PC-9 (cell line): ENCODE results near the gene SH3PXD2A. TPM values are rescaled to one million over a fixed set of nuclear protein-coding genes. Genes with fewer than 3 reads are reported as not detected.
A peak's percentile ranks its signal among the peaks of the same experiment; 100 is the strongest.

Experiments used
- BruUV-seq: library from RNA; stranded (reverse); fragments of 400-500 nt; replicated peaks from 2 replicates; lab custom pipeline; 2021; lab: Mats Ljungman, UMichigan
- CTCF ChIA-PET: fragments of 300-600 bp; sonication (Branson Sonifier 250); formaldehyde crosslinking; loops from one replicate; lab custom pipeline; 2022; ENCODE audit warnings: antibody characterized with exemption; lab: Charles Lee
- POLR2A ChIA-PET: fragments of 300-600 bp; sonication (Branson Sonifier 250); formaldehyde crosslinking; loops from one replicate; lab custom pipeline; 2022; ENCODE audit warnings: antibody characterized with exemption; ENCODE audit not compliant: unreplicated experiment; lab: Charles Lee
- DNase-seq, 2 experiments: peaks; one replicate each; pipeline versions ENCODE4 v3.0.0 to v3.0.0-alpha.2; 2015 to 2022; ENCODE audit warnings: mixed read lengths in 1 of 2
- H2AFZ ChIP-seq: fragments of 200-600 bp; sonication (generic); 2 replicates; pipeline ENCODE4 v1.8.1; 2017; ENCODE audit warnings: antibody characterized with exemption
- H3F3A ChIP-seq: fragments of 200-600 bp; sonication (generic); 2 replicates; pipeline ENCODE4 v1.8.1; 2017; ENCODE audit warnings: antibody characterized with exemption, mild to moderate bottlenecking, low read depth; ENCODE audit not compliant: insufficient read depth
- H3K27ac ChIP-seq: fragments of 200-600 bp; sonication (generic); 2 replicates; pipeline ENCODE4 v1.6.1; 2016; ENCODE audit warnings: mixed run types
- H3K27me3 ChIP-seq: fragments of 200-600 bp; sonication (generic); 2 replicates; pipeline ENCODE4 v1.6.1; 2016; ENCODE audit warnings: low read depth, mixed run types; ENCODE audit not compliant: insufficient read depth
- H3K36me3 ChIP-seq: fragments of 200-600 bp; sonication (generic); 2 replicates; pipeline ENCODE4 v1.6.1; 2016; ENCODE audit warnings: low read depth, mixed run types
- H3K4me1 ChIP-seq: fragments of 200-600 bp; sonication (generic); replicated peaks from 2 replicates; pipeline ENCODE4 v1.6.1; 2016; ENCODE audit warnings: mixed run types; ENCODE audit not compliant: insufficient read depth
- H3K4me2 ChIP-seq: fragments of 200-600 bp; sonication (generic); 2 replicates; pipeline ENCODE4 v1.6.1; 2017; ENCODE audit warnings: mixed run types
- H3K4me3 ChIP-seq: fragments of 200-600 bp; sonication (generic); 2 replicates; pipeline ENCODE4 v1.6.1; 2016; ENCODE audit warnings: mixed run types
- H3K79me2 ChIP-seq: fragments of 200-600 bp; sonication (generic); 2 replicates; pipeline ENCODE4 v1.6.1; 2017; ENCODE audit warnings: low read depth, mixed run types
- H3K9me2 ChIP-seq: fragments of 200-600 bp; sonication (generic); 2 replicates; pipeline ENCODE4 v1.8.1; 2017; ENCODE audit warnings: mild to moderate bottlenecking; ENCODE audit not compliant: insufficient read depth
- H3K9me3 ChIP-seq: fragments of 200-600 bp; sonication (generic); 2 replicates; pipeline ENCODE4 v1.8.1; 2016; ENCODE audit warnings: low read depth; ENCODE audit not compliant: insufficient read depth
- H4K20me1 ChIP-seq: fragments of 200-600 bp; sonication (generic); 2 replicates; pipeline ENCODE4 v1.8.1; 2017; ENCODE audit not compliant: insufficient read depth
- CTCF ChIP-seq: fragments of 200-600 bp; sonication (generic); conservative IDR thresholded peaks from 2 replicates; pipeline ENCODE4 v1.6.1; 2017; ENCODE audit warnings: mixed run types, antibody characterized with exemption, mild to moderate bottlenecking, moderate library complexity
- EZH2 ChIP-seq: fragments of 200-600 bp; sonication (generic); IDR thresholded peaks from 2 replicates; pipeline ENCODE4 v1.8.0; 2017; ENCODE audit warnings: antibody characterized with exemption, low read depth
- intact Hi-C: fragments of 100-400 bp; cut with micrococcal nuclease; formaldehyde crosslinking; loops from one replicate; pipeline ENCODE4 v1.10.0; 2022; ENCODE audit not compliant: unreplicated experiment
- total RNA-seq: library from RNA; stranded (reverse); gene quantifications from 2 replicates; pipeline ENCODE4 v1.2.3, GENCODE V29; 2021

The SH3PXD2A gene
- total RNA-seq, 1 experiment from 2014 or later, result 12.5 TPM

- no peaks in the 10 kb centered on the region for H3K79me2 ChIP-seq
- H4K20me1 ChIP-seq, result no peaks in the 10 kb centered on the region
- H3F3A ChIP-seq, result no peaks in the 10 kb centered on the region
- intact Hi-C loops, result no loop called here
- H3K36me3 ChIP-seq, result no peaks in the 10 kb centered on the region
- no peaks in the 10 kb centered on the region for H3K27me3 ChIP-seq
- DNase-seq, result peak in 1 of 2 experiments; percentile 15
- H3K9me2 ChIP-seq, result no peaks in the 10 kb centered on the region
- no peaks in the 10 kb centered on the region for H3K4me1 ChIP-seq
- TF ChIP-seq EZH2 (no peak), CTCF (peak; percentile 63)
- H3K27ac ChIP-seq, result no peak overlapping the region
- H3K4me3 ChIP-seq, result no peak overlapping the region
- no peak overlapping the region for H2AFZ ChIP-seq
- ChIA-PET POLR2A (no interaction called here), CTCF (no interaction called here)
- no TSS peak for BruUV-seq
- H3K4me2 ChIP-seq, result no peak overlapping the region
- no peaks in the 10 kb centered on the region for H3K9me3 ChIP-seq
Observed at GRCh38 chr10:103605359-103606096, 249.8 kb downstream of the SH3PXD2A start.

- Histone ChIP-seq H3K27ac (no peak overlapping the region), H3K27me3 (no peaks in the 10 kb centered on the region), H2AFZ (no peak overlapping the region), H3K9me3 (no peaks in the 10 kb centered on the region), H3K36me3 (no peaks in the 10 kb centered on the region), H3K9me2 (no peaks in the 10 kb centered on the region), H3K4me1 (no peaks in the 10 kb centered on the region), H3K79me2 (no peaks in the 10 kb centered on the region), H4K20me1 (no peaks in the 10 kb centered on the region), H3F3A (no peaks in the 10 kb centered on the region), H3K4me3 (no peak overlapping the region), H3K4me2 (no peak overlapping the region)
- TF ChIP-seq EZH2 (no peak), CTCF (no peak)
- DNase-seq, result no peak
- ChIA-PET POLR2A (no interaction called here), CTCF (no interaction called here)
- BruUV-seq, result no TSS peak
- intact Hi-C loops, result no loop called here
Observed at GRCh38 chr10:103603382-103603781, 252.0 kb downstream of the SH3PXD2A start.

GRCh38 chr10:103602852-103603155 is 252.6 kb downstream of the SH3PXD2A start:
- H4K20me1 ChIP-seq, result no peaks in the 10 kb centered on the region
- no peak for DNase-seq
- TF ChIP-seq EZH2 (no peak), CTCF (no peak)
- no peaks in the 10 kb centered on the region for H3F3A ChIP-seq
- no peak overlapping the region for H2AFZ ChIP-seq
- H3K4me3 ChIP-seq, result no peak overlapping the region
- no peaks in the 10 kb centered on the region for H3K27me3 ChIP-seq
- no peaks in the 10 kb centered on the region for H3K36me3 ChIP-seq
- H3K9me3 ChIP-seq, result no peaks in the 10 kb centered on the region
- H3K9me2 ChIP-seq, result no peaks in the 10 kb centered on the region
- POLR2A ChIA-PET, result interaction anchor here (0.5 kb wide), 1 partner anchor 9 kb away, joined by 4 read pairs; no protein-coding TSS in a partner anchor
- no peak overlapping the region for H3K27ac ChIP-seq
- intact Hi-C loops, result no loop called here
- BruUV-seq, result no TSS peak
- no peaks in the 10 kb centered on the region for H3K4me1 ChIP-seq
- CTCF ChIA-PET, result no interaction called here
- no peaks in the 10 kb centered on the region for H3K79me2 ChIP-seq
- no peak overlapping the region for H3K4me2 ChIP-seq
